ENCODE data around the gene ATP1A4. TPM values are rescaled to one million over a fixed set of nuclear protein-coding genes. Genes with fewer than 3 reads are reported as not detected.

Gene ATP1A4
- total and polyA plus RNA-seq, 9 of the 15 experiments (the other 6 are each of a cell fraction or from before 2014, with no cell fraction given): 0.07 TPM; not detected in 8

DNA sequence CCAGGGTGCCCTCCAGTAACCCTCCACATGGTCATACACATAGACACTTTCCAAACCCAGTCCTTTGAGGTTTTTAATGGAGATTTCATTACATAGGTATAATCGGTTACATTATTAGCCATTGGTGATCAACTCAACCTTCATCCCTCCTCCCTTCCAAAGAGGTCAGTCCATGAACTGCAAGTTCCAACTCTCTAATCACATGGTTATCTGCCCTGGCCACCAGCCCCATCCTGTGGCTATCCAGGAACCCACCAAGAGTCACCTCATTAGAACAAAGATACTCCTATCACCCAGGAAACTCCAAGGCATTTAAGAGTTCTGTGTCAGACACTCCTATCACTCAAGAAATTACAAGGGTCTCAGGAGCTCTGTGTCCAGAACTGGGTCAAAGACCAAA lies 12.2 kb downstream of the ATP1A4 start (continued):
- TF ChIP-seq, protein P1, sequence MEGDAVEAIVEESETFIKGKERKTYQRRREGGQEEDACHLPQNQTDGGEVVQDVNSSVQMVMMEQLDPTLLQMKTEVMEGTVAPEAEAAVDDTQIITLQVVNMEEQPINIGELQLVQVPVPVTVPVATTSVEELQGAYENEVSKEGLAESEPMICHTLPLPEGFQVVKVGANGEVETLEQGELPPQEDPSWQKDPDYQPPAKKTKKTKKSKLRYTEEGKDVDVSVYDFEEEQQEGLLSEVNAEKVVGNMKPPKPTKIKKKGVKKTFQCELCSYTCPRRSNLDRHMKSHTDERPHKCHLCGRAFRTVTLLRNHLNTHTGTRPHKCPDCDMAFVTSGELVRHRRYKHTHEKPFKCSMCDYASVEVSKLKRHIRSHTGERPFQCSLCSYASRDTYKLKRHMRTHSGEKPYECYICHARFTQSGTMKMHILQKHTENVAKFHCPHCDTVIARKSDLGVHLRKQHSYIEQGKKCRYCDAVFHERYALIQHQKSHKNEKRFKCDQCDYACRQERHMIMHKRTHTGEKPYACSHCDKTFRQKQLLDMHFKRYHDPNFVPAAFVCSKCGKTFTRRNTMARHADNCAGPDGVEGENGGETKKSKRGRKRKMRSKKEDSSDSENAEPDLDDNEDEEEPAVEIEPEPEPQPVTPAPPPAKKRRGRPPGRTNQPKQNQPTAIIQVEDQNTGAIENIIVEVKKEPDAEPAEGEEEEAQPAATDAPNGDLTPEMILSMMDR (IDR thresholded peaks at IDR 0.05 in 2 of 3, conservative IDR thresholded peaks at IDR 0.05 in 1 of 3; ENCODE audit: insufficient read depth in 2 of 3, low read depth in 1 of 3, low read length in 3 of 3): peak; percentile 39 to 60 (median 57)

- Histone ChIP-seq H3K9ac (ENCODE audit: insufficient read depth in 1 of 2, low read depth in 2 of 2, low read length in 2 of 2) (no peak overlapping the region), H3K27ac (ENCODE audit: extremely low read depth, low read depth, low read length) (no peak overlapping the region), H3K79me2 (ENCODE audit: control insufficient read depth, insufficient read depth, low read length) (no peaks in the 10 kb centered on the region), H3K36me3 (ENCODE audit: control insufficient read depth, insufficient read depth, low read length) (no peaks in the 10 kb centered on the region), H3K27me3 (ENCODE audit: control insufficient read depth in 2 of 2, insufficient read depth in 2 of 2, low read length in 2 of 2) (peaks cover 17 to 45% of the 10 kb centered on the region in 2 experiments), H3K4me1 (replicated peaks in 1 of 2; ENCODE audit: control insufficient read depth in 2 of 2, insufficient read depth in 2 of 2, low read length in 2 of 2) (peaks cover 0 to 9% of the 10 kb centered on the region in 2 experiments; a peak in 3 of 5 replicates), H3K4me3 (no peak overlapping the region), H3K4me2 (ENCODE audit: insufficient read depth, low read length) (no peak overlapping the region), H4K20me1 (replicated peaks; ENCODE audit: control insufficient read depth, insufficient read depth, low read length) (no peaks in the 10 kb centered on the region), H3K9me1 (ENCODE audit: control insufficient read depth, insufficient read depth, low read length) (no peaks in the 10 kb centered on the region), H3K9me3 (replicated peaks; ENCODE audit: control insufficient read depth, insufficient read depth, low read depth, low read length) (no peaks in the 10 kb centered on the region), H2AFZ (ENCODE audit: low read depth, low read length) (no peak overlapping the region)
- in situ Hi-C loops (cut with MboI) (no loop called here), intact Hi-C loops (cut with micrococcal nuclease) (loop anchor here (5.0 kb wide), 1 partner anchor 117 kb away; no protein-coding TSS in a partner anchor)
- ChIA-PET CTCF (ENCODE audit: low intra/inter-chr PET ratio) (interaction anchor here (0.8 kb wide), 1 partner anchor 64 kb away, joined by 3 read pairs; no protein-coding TSS in a partner anchor), POLR2A (no interaction called here)
- DNase-seq (ENCODE audit: extremely low read depth in 1 of 4, low spot score in 3 of 4) (no peak), FAIRE-seq (no peak), ATAC-seq (no peak)
- WGBS (ENCODE audit: insufficient coverage, low coverage, missing lambda C conversion rate): under 1% methylated on average over 10 of the region's 10 CpGs
- peak; percentile 49; the same call in 1 of the 2 replicates for TF ChIP-seq NFIC (IDR thresholded peaks at IDR 0.05)
- no peak for TF ChIP-seq CC2D1A (IDR thresholded peaks at IDR 0.05)
- no peak for TF ChIP-seq KAT2B (IDR thresholded peaks at IDR 0.05; ENCODE audit: low read depth, low read length)
- no peak for TF ChIP-seq COPS2 (conservative IDR thresholded peaks at IDR 0.05)
- BruUV-seq (replicated peaks): no TSS peak
Measured at GRCh38 chr1:160164121-160164520, 12.7 kb downstream of the ATP1A4 start.

Measured in K562 (cell line).